ENCODE measurements around the gene CDK3.

The CDK3 gene

GRCh38 chr17:75979705-75980187, 20.9 kb upstream of the CDK3 start:
- Histone ChIP-seq H3K36me3 (ENCODE audit: insufficient read depth, low read length) (peaks cover 4% of the 10 kb centered on the region; the same call in 1 of the 2 replicates), H3K9me3 (ENCODE audit: control insufficient read depth, insufficient read depth, low read length) (no peaks in the 10 kb centered on the region), H3K4me1 (ENCODE audit: insufficient read depth, low read length) (peaks cover 29% of the 10 kb centered on the region)

DNA sequence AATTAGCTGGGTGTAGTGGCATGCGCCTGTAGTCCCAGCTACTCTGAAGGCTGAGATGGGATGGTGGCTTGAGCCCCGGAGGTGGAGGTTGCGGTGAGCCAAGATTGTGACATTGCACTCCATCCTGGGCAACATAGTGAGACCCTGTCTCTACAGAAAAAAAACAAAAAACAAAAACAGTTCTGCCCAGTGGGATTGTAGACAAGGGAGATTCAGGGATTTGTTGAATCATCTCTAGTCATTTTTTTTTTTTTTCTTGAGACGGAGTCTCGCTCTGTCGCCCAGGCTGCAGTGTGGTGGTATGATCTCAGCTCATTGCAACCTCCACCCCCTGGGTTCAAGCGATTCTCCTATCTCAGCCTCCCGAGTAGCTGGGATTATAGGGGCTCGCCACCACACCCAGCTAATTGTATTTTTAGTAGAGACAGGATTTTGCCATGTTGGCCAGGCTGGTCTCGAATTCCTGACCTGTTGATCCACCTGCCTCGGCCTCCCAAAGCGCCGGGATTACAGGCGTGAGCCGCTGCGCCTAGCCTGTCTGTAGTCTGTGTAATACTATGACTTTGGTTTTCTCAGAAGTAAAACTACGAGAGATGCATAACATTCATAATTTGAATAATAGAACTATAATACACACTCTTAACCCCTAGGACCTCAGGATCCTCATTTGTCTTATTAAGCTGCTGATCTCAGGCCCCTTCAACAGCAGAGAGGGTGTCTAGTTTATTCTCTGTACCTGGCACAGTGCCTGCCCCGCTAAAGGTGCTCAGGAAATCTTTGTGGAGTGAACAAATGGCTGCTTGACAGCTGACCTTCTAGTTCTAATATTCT, 20.3 kb upstream of the CDK3 start:
- H3K9me3 ChIP-seq (ENCODE audit: control insufficient read depth, insufficient read depth, low read length) = no peaks in the 10 kb centered on the region

More at GRCh38 chr17:75979705-75980187, 20.9 kb upstream of the CDK3 start:
- H3K9ac ChIP-seq (ENCODE audit: low read depth, low read length) = peak overlapping the region; percentile 97

GRCh38 chr17:75981019-75981615, 19.5 kb upstream of the CDK3 start:
- Histone ChIP-seq H3K36me3 (ENCODE audit: insufficient read depth, low read length) (0 out of 2 replicates have a peak, but pooled peaks cover under 1% of the 10 kb centered on the region), H3K9me3 (ENCODE audit: control insufficient read depth, insufficient read depth, low read length) (no peaks in the 10 kb centered on the region), H3K9ac (ENCODE audit: low read depth, low read length) (no peak overlapping the region), H3K4me1 (ENCODE audit: insufficient read depth, low read length) (peaks cover 27% of the 10 kb centered on the region)

More for the DNA sequence above, 20.3 kb upstream of the CDK3 start:
- Histone ChIP-seq H3K9ac (ENCODE audit: low read depth, low read length) (peak overlapping the region; percentile 97), H3K36me3 (ENCODE audit: insufficient read depth, low read length) (peaks cover 4% of the 10 kb centered on the region; the same call in 1 of the 2 replicates), H3K4me1 (ENCODE audit: insufficient read depth, low read length) (peaks cover 30% of the 10 kb centered on the region)

GRCh38 chr17:75983501-75984181, 17.0 kb upstream of the CDK3 start:
- Histone ChIP-seq H3K36me3 (ENCODE audit: insufficient read depth, low read length) (no peaks in the 10 kb centered on the region), H3K9me3 (ENCODE audit: control insufficient read depth, insufficient read depth, low read length) (no peaks in the 10 kb centered on the region), H3K4me1 (ENCODE audit: insufficient read depth, low read length) (peaks cover 25% of the 10 kb centered on the region), H3K9ac (ENCODE audit: low read depth, low read length) (peak overlapping the region; percentile 28; the same call in 1 of the 2 replicates)

- Histone ChIP-seq H3K36me3 (ENCODE audit: insufficient read depth, low read length) (no peaks in the 10 kb centered on the region), H3K9ac (ENCODE audit: low read depth, low read length) (no peak overlapping the region), H3K9me3 (ENCODE audit: control insufficient read depth, insufficient read depth, low read length) (no peaks in the 10 kb centered on the region), H3K4me1 (ENCODE audit: insufficient read depth, low read length) (peaks cover 25% of the 10 kb centered on the region)
Observed at GRCh38 chr17:75985986-75986385, 14.7 kb upstream of the CDK3 start.

GRCh38 chr17:75987041-75987440, 13.6 kb upstream of the CDK3 start:
- Histone ChIP-seq H3K9ac (ENCODE audit: low read depth, low read length) (no peak overlapping the region), H3K4me1 (ENCODE audit: insufficient read depth, low read length) (peaks cover 18% of the 10 kb centered on the region), H3K9me3 (ENCODE audit: control insufficient read depth, insufficient read depth, low read length) (no peaks in the 10 kb centered on the region), H3K36me3 (ENCODE audit: insufficient read depth, low read length) (peaks cover 6% of the 10 kb centered on the region)

- no peaks in the 10 kb centered on the region for H3K4me1 ChIP-seq (ENCODE audit: insufficient read depth, low read length)
- peaks cover 6% of the 10 kb centered on the region for H3K36me3 ChIP-seq (ENCODE audit: insufficient read depth, low read length)
- H3K9ac ChIP-seq (ENCODE audit: low read depth, low read length) = no peak overlapping the region
- no peaks in the 10 kb centered on the region for H3K9me3 ChIP-seq (ENCODE audit: control insufficient read depth, insufficient read depth, low read length)
Observed at GRCh38 chr17:75991396-75991795, 9.3 kb upstream of the CDK3 start.

DNA sequence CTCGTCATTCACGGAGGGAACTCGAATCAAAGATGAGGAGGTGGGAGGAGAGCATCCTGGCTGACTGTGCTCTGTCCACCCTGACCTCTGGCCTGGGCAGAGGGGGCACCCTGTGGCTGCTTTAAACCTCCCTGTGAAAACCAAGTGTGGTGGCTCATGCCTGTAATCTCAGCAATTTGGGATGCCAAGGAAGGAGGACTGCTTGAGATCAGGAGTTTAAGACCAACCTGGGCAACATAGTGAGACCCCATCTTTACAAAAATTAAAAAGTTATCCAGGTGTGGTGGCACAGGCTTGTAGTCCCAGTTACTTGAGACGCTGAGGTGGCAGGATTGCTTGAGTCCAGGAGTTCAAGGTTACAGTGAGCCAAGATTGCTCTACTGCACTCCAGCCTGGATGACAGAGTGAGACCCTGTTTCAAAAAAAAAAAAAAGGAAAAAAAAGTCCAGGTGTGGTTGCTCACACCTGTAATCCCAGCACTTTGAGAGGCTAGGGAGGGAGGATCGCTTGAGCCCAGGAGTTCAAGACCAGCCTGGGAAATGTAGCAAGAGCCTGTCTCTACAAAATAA, 5.8 kb upstream of the CDK3 start:
- Histone ChIP-seq H3K36me3 (ENCODE audit: insufficient read depth, low read length) (peaks cover 6% of the 10 kb centered on the region), H3K4me1 (ENCODE audit: insufficient read depth, low read length) (peaks cover 5% of the 10 kb centered on the region; the same call in 1 of the 2 replicates), H3K9ac (ENCODE audit: low read depth, low read length) (no peak overlapping the region), H3K9me3 (ENCODE audit: control insufficient read depth, insufficient read depth, low read length) (no peaks in the 10 kb centered on the region)

- H3K36me3 ChIP-seq (ENCODE audit: insufficient read depth, low read length) = peaks cover 6% of the 10 kb centered on the region
- no peaks in the 10 kb centered on the region for H3K9me3 ChIP-seq (ENCODE audit: control insufficient read depth, insufficient read depth, low read length)
- H3K4me1 ChIP-seq (ENCODE audit: insufficient read depth, low read length) = peaks cover 5% of the 10 kb centered on the region; the same call in 1 of the 2 replicates
- H3K9ac ChIP-seq (ENCODE audit: low read depth, low read length) = no peak overlapping the region
Observed at GRCh38 chr17:75995385-75995925, 5.2 kb upstream of the CDK3 start.

- H3K4me1 ChIP-seq (ENCODE audit: insufficient read depth, low read length) = peaks cover 5% of the 10 kb centered on the region; the same call in 1 of the 2 replicates
- H3K9me3 ChIP-seq (ENCODE audit: control insufficient read depth, insufficient read depth, low read length) = no peaks in the 10 kb centered on the region
- H3K9ac ChIP-seq (ENCODE audit: low read depth, low read length) = no peak overlapping the region
- no peaks in the 10 kb centered on the region for H3K36me3 ChIP-seq (ENCODE audit: insufficient read depth, low read length)
Observed at GRCh38 chr17:75996665-75997590, 3.7 kb upstream of the CDK3 start.

DNA sequence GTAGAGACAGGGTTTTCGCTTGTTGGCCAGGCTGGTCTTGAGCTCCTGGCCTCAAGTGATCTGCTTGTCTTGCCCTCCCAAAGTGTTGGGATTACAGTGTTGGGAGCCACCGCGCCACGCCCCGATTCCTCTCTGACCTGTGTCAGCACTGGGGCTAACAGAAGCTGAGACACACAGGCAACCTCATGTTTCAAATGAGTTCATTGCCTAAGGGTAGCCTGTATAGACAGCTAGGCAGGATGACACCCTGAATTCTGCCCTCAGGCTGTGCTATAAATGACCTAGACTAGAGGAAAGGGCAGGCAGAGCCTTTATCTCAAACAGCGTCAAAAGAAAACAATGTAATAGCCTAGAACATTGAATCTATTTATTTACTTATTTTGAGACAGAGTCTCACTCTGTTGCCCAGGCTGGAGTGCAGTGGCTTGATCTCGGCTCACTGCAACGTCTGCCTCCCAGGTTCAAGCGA, 2.3 kb upstream of the CDK3 start:
- Histone ChIP-seq H3K9me3 (ENCODE audit: control insufficient read depth, insufficient read depth, low read length) (no peaks in the 10 kb centered on the region), H3K9ac (ENCODE audit: low read depth, low read length) (no peak overlapping the region), H3K4me1 (ENCODE audit: insufficient read depth, low read length) (peaks cover 5% of the 10 kb centered on the region; the same call in 1 of the 2 replicates), H3K36me3 (ENCODE audit: insufficient read depth, low read length) (no peaks in the 10 kb centered on the region)

DNA sequence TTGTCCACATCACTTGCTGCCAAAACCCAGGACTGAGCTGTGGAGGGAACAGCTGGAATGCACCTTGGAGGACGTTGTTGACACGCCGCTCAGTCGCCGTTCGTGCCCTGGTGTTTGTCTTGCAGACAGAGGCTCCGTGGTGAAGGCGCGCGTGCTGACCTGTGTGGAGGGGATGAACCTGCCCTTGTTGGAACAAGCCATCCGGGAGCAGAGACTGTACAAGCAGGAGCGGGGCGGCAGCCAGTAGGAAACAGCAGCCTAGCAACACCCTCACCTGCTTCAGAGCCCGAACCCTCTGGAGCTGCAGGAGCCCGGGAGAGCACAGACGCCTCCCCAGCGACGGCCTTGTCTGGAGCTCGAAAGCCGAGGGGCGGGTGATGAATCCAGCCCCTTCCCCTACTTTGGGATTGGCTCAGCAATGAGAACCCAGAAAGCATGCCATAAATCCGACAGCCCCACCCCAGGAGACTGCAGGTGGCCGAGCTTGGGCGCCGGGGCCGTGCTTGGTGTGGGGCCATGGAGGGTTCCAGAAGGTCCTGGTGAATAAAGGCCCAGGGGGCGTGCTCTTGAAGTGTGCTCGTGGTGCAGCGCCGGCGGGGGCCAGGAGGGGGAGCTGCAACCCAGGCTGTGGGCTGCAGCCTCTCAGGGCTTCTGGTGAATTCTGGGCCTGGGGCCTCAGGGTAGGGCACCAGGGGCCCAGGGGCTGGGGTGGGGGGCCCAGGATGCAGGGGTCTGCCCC, 470 bp upstream of the CDK3 start:
- H3K4me1 ChIP-seq (ENCODE audit: insufficient read depth, low read length) = peaks cover 5% of the 10 kb centered on the region; the same call in 1 of the 2 replicates
- H3K9me3 ChIP-seq (ENCODE audit: control insufficient read depth, insufficient read depth, low read length) = no peaks in the 10 kb centered on the region
- H3K36me3 ChIP-seq (ENCODE audit: insufficient read depth, low read length) = no peaks in the 10 kb centered on the region
- no peak overlapping the region for H3K9ac ChIP-seq (ENCODE audit: low read depth, low read length)
